ENCODE data around the gene C1QTNF6. TPM values are rescaled to one million over a fixed set of nuclear protein-coding genes. Genes with fewer than 3 reads are reported as not detected.

C1QTNF6 gene
- total RNA-seq (2014; rRNA removed; shearing (Covaris generic)) (2.3 and 2.6 TPM in 2 replicates), polyA plus RNA-seq (2016; fragmentation: Nextera tagmentation; extraction: Ambion mirVana) (0.97 and 1.7 TPM in 2 replicates)
- long read RNA-seq, partial matches to known transcripts: 0 of 1 reads
- long read RNA-seq, other reads (novel, unspliced or antisense): 1 of 1 reads

DNA sequence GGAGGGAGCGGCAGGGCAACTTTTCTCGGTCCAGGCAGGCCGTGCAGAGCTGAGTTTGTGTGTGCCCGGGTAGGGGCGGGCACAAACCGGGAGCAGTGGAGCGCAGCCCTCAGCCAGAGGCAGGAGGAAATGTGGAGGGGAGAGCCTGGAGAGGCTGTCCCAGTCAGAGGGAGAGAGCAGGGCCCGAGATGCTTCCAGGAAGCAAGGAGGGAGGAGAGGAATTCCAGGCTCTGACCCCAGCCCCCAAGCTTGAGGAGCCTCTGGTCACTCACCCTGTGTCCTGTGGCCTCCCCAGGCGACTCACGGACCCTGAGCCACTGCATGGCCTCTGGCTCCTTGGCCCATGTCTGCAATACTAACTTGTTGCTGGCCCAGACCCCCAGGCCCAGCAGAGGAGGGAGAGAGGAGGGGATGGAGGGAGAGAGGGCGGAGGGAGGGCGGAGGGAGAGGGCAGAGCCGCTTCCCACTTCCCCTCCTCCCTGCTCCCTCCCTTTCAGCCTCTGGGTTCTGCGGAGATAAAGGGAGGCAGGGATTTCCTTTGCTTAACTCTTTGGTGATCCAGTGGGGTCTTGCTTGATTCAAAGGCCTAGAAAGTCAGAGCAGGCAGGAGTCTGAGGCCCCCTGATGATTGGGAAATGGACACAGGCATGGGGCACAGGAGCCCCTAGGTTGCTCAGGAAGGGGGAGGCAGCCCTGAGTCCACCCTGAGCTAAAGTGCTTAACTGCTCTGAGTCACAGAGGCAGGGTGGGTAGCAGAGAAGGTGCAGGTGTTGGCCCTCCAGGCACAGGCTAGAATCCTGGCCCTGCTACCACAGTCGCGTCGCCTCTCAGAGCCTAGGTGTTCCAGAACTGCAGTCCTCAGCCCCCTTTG is at the start of gene C1QTNF6:
Gene C1QTNF6 (minus strand): TSS at position 357 of the 871 bp plus-strand sequence. CDS start 34 bp downstream, at position 323.
- H3K9me2 ChIP-seq (ENCODE audit: insufficient read depth): no peaks in the 10 kb centered on the region
- no peaks in the 10 kb centered on the region for H3K27me3 ChIP-seq (ENCODE audit: insufficient read depth)
- H3K4me3 ChIP-seq: peak within 1 kb of the TSS; percentile 58
- peak within 1 kb of the TSS; percentile 88; the same call in 1 of the 2 replicates for H2AFZ ChIP-seq
- H3F3A ChIP-seq (replicated peaks; ENCODE audit: low read depth): peaks cover 10% of the 10 kb centered on the region; the same call in 1 of the 2 replicates
- peak; percentile 79 for DNase-seq (ENCODE audit: low spot score)
- Mint-ChIP-seq H3K9me3 (peaks cover 18% of the 10 kb centered on the region), H3K27ac (peak within 1 kb of the TSS; percentile 88), H3K4me1 (peaks cover 34% of the 10 kb centered on the region), H3K4me3 (peak within 1 kb of the TSS; percentile 73), H3K27me3 (ENCODE audit: insufficient read depth, low read depth, poor library complexity) (peaks cover 6% of the 10 kb centered on the region), H3K36me3 (ENCODE audit: low read depth) (peaks cover 24% of the 10 kb centered on the region)
- H3K27ac ChIP-seq (ENCODE audit: low read depth): peak within 1 kb of the TSS; percentile 90
- H3K79me2 ChIP-seq (replicated peaks; ENCODE audit: insufficient read depth): no peaks in the 10 kb centered on the region
- H3K36me3 ChIP-seq (ENCODE audit: insufficient read depth): peaks cover 4% of the 10 kb centered on the region; the same call in 1 of the 2 replicates
- peak within 1 kb of the TSS; percentile 85 for H3K4me2 ChIP-seq
- peak; percentile 66 for ATAC-seq
- TF ChIP-seq STAT1 (IDR thresholded peaks at IDR 0.05; ENCODE audit: unreplicated experiment) (no peak), POLR2AphosphoS5 (IDR thresholded peaks at IDR 0.05; ENCODE audit: low read depth) (0 out of 2 replicates have a peak, but pooled peaks have one; percentile 33)
- no peaks in the 10 kb centered on the region for H4K20me1 ChIP-seq (replicated peaks; ENCODE audit: insufficient read depth)
- peaks cover 33% of the 10 kb centered on the region for H3K4me1 ChIP-seq (ENCODE audit: insufficient read depth)

- H3K36me3 ChIP-seq (ENCODE audit: insufficient read depth): no peaks in the 10 kb centered on the region
- no peaks in the 10 kb centered on the region for H3K9me2 ChIP-seq (ENCODE audit: insufficient read depth)
- no peak overlapping the region for H3K4me2 ChIP-seq
- peaks cover 20% of the 10 kb centered on the region for H3K27me3 Mint-ChIP-seq (ENCODE audit: insufficient read depth, low read depth, poor library complexity)
- no peak overlapping the region for H3K27ac ChIP-seq (ENCODE audit: low read depth)
- H3K4me1 Mint-ChIP-seq: peaks cover 12% of the 10 kb centered on the region
- DNase-seq (ENCODE audit: low spot score) (no peak), ATAC-seq (no peak)
- no peak overlapping the region for H3K27ac Mint-ChIP-seq
- H3K36me3 Mint-ChIP-seq (ENCODE audit: low read depth): no peaks in the 10 kb centered on the region
- no peak overlapping the region for H3K4me3 Mint-ChIP-seq
- H4K20me1 ChIP-seq (replicated peaks; ENCODE audit: insufficient read depth): no peaks in the 10 kb centered on the region
- no peaks in the 10 kb centered on the region for H3F3A ChIP-seq (replicated peaks; ENCODE audit: low read depth)
- no peaks in the 10 kb centered on the region for H3K9me3 Mint-ChIP-seq
- no peaks in the 10 kb centered on the region for H3K79me2 ChIP-seq (replicated peaks; ENCODE audit: insufficient read depth)
- H3K27me3 ChIP-seq (ENCODE audit: insufficient read depth): no peaks in the 10 kb centered on the region
- H3K4me1 ChIP-seq (ENCODE audit: insufficient read depth): no peaks in the 10 kb centered on the region
- no peak overlapping the region for H2AFZ ChIP-seq
- no peak overlapping the region for H3K4me3 ChIP-seq
- no peak for TF ChIP-seq STAT1 (IDR thresholded peaks at IDR 0.05; ENCODE audit: unreplicated experiment)
- no peak for TF ChIP-seq EZH2phosphoT487 (IDR thresholded peaks at IDR 0.05; ENCODE audit: unreplicated experiment)
- TF ChIP-seq ZNF114 (CRISPR knock-in tag; IDR thresholded peaks at IDR 0.05): no peak
- TF ChIP-seq, protein P1, sequence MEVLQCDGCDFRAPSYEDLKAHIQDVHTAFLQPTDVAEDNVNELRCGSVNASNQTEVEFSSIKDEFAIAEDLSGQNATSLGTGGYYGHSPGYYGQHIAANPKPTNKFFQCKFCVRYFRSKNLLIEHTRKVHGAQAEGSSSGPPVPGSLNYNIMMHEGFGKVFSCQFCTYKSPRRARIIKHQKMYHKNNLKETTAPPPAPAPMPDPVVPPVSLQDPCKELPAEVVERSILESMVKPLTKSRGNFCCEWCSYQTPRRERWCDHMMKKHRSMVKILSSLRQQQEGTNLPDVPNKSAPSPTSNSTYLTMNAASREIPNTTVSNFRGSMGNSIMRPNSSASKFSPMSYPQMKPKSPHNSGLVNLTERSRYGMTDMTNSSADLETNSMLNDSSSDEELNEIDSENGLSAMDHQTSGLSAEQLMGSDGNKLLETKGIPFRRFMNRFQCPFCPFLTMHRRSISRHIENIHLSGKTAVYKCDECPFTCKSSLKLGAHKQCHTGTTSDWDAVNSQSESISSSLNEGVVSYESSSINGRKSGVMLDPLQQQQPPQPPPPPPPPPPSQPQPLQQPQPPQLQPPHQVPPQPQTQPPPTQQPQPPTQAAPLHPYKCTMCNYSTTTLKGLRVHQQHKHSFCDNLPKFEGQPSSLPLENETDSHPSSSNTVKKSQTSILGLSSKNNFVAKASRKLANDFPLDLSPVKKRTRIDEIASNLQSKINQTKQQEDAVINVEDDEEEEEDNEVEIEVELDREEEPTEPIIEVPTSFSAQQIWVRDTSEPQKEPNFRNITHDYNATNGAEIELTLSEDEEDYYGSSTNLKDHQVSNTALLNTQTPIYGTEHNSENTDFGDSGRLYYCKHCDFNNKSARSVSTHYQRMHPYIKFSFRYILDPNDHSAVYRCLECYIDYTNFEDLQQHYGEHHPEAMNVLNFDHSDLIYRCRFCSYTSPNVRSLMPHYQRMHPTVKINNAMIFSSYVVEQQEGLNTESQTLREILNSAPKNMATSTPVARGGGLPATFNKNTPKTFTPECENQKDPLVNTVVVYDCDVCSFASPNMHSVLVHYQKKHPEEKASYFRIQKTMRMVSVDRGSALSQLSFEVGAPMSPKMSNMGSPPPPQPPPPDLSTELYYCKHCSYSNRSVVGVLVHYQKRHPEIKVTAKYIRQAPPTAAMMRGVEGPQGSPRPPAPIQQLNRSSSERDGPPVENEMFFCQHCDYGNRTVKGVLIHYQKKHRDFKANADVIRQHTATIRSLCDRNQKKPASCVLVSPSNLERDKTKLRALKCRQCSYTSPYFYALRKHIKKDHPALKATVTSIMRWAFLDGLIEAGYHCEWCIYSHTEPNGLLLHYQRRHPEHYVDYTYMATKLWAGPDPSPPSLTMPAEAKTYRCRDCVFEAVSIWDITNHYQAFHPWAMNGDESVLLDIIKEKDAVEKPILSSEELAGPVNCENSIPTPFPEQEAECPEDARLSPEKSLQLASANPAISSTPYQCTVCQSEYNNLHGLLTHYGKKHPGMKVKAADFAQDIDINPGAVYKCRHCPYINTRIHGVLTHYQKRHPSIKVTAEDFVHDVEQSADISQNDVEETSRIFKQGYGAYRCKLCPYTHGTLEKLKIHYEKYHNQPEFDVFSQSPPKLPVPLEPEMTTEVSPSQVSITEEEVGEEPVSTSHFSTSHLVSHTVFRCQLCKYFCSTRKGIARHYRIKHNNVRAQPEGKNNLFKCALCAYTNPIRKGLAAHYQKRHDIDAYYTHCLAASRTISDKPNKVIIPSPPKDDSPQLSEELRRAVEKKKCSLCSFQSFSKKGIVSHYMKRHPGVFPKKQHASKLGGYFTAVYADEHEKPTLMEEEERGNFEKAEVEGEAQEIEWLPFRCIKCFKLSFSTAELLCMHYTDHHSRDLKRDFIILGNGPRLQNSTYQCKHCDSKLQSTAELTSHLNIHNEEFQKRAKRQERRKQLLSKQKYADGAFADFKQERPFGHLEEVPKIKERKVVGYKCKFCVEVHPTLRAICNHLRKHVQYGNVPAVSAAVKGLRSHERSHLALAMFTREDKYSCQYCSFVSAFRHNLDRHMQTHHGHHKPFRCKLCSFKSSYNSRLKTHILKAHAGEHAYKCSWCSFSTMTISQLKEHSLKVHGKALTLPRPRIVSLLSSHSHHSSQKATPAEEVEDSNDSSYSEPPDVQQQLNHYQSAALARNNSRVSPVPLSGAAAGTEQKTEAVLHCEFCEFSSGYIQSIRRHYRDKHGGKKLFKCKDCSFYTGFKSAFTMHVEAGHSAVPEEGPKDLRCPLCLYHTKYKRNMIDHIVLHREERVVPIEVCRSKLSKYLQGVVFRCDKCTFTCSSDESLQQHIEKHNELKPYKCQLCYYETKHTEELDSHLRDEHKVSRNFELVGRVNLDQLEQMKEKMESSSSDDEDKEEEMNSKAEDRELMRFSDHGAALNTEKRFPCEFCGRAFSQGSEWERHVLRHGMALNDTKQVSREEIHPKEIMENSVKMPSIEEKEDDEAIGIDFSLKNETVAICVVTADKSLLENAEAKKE (CRISPR knock-in tag; IDR thresholded peaks at IDR 0.05): no peak
- TF ChIP-seq, protein P2, sequence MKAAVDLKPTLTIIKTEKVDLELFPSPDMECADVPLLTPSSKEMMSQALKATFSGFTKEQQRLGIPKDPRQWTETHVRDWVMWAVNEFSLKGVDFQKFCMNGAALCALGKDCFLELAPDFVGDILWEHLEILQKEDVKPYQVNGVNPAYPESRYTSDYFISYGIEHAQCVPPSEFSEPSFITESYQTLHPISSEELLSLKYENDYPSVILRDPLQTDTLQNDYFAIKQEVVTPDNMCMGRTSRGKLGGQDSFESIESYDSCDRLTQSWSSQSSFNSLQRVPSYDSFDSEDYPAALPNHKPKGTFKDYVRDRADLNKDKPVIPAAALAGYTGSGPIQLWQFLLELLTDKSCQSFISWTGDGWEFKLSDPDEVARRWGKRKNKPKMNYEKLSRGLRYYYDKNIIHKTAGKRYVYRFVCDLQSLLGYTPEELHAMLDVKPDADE (IDR thresholded peaks at IDR 0.05): no peak
- TF ChIP-seq CTCF (conservative IDR thresholded peaks at IDR 0.05; ENCODE audit: low read depth in 2 of 2): no peak
- no peak for TF ChIP-seq POLR2AphosphoS5 (IDR thresholded peaks at IDR 0.05; ENCODE audit: low read depth)
- TF ChIP-seq JUNB (IDR thresholded peaks at IDR 0.05; ENCODE audit: unreplicated experiment): no peak
- no peak for TF ChIP-seq NANOG (IDR thresholded peaks at IDR 0.05; ENCODE audit: borderline replicate concordance)
Observed at GRCh38 chr22:37235897-37236607, 48.0 kb upstream of the C1QTNF6 start.
